NCI-H82 (cell line): ENCODE data around the gene MDC1.
"Not testable (repeated sequence)": the region's sequence is repeated elsewhere in the genome, so short reads cannot be mapped to it uniquely, and the experiment has no call there.

Experiments
- DNase-seq: peaks from one replicate; lab custom pipeline; 2025; lab: John Stamatoyannopoulos, UW

MDC1 gene

DNA sequence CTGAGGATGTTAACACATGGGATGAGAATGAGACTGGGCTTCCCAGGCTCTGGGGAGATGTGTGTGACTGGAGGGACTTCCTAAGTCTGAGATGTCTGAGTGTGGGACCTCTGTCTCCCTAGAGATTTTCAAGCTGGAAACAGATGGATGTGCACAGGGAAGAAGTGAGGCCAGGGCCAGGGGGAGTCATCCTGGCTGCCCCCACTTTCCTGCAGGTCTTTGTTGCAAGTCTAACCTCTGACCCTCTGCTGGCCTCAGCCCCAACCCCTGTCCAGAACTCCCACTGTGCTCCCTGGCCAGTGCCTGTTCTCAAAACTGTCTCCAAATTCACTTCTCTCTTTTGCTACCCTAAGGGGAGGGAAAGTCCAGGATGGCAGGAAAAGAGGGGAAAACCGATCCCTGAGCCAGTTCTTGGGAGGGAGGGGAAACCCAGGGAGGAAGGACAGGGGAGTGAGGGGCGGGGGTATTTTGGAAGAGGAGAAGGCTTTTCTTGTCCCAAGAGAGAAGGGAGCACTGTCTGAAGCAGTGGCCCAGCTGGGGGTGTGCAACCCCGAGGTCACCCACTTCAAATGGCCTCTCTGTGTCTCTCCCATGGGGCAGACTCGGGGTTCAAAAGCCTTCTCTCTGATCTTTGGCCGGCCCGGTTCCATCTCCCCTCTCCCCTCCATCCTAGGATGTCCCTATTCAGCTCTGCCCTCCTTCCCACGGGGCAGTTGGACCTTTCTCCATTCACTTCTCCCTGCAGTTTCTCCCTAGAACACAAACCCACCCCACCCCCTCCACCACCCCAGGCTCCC is 33.7 kb downstream of the MDC1 start:
- DNase-seq: no peak

DNA sequence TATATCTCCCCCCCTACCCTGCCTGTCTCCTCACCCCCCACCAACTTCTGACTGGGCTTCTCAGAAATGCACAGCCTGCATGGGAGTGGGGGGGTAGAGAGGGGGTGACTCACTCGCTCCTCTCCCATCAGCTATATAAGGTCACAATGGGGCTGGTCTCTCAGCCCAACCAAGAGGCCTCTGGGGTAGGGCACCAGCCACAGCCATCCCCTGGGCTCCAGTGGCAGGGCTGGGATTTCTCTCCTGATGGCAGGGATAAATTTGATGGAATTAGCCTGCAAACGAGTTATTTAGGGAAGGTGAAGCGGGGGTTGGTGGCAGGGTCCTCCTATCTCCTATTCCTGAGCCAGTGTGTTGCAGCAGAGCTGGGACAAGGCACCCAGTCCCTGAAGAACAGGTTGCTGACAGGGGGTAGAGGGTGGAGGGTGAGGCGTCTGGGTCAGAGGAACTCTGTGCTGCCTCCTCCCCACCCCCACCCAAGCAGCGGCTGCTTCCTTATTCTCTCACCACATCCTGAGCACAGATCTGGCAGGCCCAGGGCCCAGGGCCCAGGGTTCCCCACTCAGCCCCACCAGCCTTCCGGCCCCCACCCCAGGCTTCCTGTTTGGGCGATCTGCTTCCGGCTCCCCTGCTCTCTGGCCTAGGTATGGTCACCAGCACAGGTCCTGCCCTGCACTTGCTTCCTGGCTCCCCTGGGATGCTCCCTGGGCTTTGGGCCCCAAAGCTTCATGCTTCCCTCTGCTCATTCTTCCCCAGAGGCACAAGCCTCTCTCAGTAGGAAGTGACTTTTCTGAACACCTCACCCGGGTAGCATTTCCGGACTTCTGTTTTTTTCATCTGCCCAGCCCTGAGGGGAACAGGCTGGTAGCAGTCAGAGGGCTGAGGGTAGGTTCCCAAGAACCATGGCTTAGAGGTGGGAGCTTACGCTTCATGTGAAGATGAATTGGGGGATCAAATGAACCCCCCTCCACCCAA is 34.7 kb downstream of the MDC1 start:
- peak; percentile 81 for DNase-seq

DNA sequence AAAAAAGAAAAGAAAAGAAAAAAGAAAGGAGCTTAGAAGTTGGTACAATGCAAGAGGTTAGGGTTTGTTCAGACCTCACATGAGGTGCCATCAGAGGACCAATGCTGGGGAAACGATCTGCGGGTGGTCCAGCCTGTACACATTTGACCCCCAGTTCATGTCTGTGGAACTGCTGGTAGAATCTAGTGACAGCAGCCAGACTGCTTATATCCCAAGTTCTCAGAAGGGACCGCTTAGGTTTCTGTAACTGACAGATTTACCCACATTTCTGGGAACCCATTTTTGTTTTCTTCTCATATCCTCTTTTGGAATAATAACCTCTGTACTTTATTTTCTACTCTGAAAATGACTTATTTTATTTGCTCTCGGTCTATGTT is 35.3 kb downstream of the MDC1 start:
- no peak for DNase-seq

DNA sequence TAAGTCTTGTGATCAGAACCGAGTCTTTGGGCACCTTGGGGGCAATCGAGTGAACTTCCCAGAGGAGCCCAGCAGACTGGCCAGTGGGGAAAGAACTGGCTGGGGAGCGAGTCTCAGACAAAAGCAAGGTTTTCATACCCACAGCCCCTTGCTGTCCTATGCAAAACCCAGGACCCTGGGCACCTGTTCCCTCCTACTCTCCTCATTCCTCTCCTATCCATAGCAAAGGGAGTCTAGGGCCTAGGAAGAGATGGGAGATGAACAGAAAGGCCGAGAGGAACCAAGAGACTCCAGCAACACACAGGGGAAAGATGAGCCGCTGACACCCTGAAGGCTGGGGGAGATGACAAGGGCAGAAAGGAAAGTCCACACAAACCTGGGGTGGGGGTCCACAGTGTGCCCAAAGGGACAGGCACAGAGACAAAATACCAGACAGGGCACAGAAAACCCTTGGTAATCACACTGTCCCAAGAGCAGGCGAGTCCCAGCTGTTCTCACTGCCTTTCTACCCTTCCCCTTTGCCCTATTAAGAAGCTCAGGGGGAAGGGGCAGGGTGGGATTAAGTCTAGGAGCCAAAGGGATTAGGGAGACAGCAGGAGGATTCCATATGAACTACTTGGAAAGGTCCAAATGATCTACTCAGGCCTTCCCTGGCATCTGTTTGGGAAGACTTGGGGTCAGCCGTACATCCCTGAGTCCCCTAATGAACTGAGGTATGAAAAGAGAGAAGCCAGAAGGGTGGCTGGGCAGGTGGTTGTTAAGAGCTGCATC is 37.1 kb downstream of the MDC1 start:
- peak; percentile 99 for DNase-seq

DNA sequence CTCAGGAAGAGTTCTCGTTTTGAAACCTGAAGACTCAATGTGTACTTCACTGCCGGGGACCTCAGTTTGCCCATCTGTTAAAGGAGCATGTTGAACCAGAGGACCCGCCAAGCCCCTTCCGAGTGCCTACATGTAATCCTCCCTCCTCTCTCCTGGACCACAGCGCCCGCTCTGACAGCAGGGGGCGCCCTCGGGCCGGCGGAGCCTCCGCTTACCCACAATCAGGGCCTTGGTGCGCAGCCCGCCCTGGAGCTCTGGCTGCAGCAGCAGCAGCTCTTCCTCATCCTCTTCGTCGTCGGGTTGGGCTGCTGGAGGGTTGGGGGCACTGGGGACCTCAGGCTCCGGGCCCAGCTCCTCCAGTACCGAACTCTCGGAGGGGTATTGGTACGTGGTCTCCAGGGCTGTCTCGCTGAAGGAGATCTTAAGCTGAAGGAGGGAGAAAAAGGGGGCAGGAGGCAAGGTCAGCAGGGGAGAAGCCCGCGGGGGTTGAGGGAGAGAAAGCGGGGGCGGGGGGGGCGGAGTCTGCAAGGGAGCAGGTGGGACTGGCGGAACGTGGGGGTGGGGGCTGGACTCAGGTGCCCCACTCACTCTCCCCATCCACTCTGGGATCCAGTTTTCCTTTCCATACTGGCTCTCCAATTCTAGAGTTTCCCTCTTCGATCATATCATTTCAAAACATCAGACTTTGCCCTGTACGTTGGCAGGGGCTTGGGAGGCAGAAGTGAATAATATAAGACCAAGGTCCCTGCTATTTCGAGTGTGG is 37.9 kb downstream of the MDC1 start:
- DNase-seq: peak; percentile 92

DNA sequence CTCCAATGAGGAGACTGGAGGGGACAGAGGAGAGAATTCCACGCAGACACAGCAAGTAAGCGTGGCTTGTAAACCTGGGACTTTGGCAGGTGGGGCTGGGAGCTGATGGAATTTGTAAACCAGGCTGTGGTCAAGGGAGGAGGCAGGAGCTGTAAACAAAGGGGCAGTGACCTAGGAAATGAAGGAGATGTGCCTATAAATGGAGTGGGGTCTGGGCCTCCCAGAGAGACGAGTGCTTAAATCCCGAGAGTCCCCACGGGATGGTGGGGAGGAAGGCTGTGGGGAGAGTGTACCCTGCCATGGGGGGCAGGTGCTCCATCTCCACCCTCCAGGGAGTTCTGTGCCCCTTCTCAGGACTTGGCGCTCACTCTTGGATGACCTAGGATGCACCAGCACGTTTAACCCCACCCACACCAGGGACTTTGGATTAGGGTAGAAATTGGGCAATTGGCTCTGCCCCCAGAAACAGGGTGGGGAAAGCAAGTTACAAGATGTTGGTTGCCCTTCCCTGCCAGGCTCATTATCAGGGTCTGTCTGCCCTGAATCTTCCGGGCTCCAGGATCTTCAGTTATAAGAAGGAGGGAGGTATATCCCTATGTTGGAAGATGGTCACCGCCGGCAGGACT is 40.3 kb downstream of the MDC1 start:
- DNase-seq: no peak

DNA sequence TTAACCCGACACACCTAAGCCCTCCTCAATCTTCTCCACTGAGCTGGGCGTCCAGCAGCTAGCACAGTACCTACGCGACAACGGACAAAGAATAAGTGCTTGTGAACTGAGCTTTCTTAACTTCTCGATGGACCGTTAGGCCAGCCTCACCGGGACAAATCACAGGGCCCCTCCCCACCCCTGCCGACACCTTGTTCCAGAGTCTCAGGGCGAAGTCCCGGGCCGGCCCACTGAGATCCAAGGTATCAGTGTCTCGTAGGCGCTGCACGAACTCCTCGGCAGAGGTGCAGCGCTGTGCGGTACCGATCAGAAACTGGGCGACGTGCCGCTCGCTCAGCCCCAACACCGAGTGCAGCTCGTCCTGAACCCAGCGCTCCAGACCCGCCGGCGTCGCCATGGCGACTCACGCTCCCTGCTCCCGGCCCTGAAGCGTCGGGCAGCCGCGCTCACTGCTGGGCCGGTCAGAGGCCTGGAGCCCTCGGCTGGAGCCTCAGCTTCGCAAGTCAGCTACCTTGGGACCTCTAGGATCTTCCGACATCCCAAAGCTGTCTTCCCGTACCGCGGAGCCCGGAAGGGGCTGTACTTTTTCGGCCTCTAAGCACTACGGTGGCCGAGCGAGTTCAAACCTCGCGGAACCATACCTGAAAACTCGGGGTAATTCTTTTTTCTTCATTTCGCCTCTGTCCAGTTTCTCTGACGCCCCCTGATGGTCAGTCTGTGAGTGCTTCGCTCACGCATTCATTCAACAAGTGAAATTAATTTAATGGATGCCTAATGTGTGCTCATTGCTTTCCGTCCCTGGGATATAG is 44.4 kb downstream of the MDC1 start, which contains the start of gene DHX16:
TSS of gene DHX16 (minus strand) at position 562 of the 809 bp plus-strand sequence. CDS start at position 397, 165 bp downstream.
- peak; percentile 98 for DNase-seq

DNA sequence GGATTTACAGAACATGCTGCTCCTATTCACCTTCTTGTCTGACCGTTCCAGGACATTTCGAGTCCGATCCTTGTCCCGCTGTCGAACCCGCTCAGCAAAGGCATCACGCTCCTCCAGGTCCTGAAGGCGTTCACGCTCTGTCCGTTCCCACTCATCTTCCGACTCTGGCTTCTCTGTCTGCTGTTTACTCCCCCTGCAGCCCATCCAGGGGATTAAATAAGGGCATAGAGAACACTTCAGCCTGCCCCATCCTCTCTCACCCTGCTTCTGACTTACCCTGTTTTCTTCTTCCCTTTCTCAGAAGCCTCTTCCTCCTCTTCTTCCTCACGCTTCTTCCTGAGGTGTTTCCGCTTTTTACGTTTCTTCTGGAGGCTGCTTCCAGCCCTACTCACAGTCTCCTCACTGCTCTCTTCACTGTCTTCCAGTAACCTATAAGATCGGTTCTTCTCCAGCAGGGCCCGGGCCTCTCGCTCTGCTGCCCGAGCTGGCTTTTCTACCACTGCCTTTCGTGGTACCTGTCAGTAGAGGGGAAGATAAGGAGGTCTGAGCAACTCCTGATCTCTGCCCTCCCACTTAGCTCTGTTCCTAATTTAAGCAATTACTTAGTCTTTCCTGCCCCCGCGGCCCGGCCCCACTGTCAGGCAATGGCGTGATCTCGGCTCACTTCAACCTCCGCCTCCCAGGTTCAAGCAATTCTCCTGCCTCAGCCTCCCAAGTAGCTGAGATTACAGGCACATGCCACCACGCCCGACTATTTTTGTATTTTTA is 46.1 kb downstream of the MDC1 start:
- peak; percentile 33 for DNase-seq

DNA sequence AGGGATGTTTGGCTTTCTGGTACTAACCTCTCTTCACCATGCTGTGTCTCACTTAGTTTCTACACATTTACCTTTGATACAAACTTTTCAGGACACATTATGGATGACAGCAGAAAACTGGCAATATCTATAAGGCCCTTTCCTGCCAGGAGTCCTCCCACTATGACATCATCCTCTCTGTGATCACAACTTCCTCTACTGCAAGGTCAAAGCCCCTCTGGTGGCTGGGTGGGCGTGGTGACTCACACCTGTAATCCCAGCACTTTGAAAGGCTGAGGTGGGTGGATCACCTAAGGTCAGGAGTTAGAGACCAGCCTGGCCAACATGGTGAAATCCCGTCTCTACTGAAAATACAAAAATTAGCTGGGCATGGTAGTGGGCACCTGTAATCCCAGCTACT is 50.8 kb downstream of the MDC1 start:
- DNase-seq: not testable (repeated sequence)

DNA sequence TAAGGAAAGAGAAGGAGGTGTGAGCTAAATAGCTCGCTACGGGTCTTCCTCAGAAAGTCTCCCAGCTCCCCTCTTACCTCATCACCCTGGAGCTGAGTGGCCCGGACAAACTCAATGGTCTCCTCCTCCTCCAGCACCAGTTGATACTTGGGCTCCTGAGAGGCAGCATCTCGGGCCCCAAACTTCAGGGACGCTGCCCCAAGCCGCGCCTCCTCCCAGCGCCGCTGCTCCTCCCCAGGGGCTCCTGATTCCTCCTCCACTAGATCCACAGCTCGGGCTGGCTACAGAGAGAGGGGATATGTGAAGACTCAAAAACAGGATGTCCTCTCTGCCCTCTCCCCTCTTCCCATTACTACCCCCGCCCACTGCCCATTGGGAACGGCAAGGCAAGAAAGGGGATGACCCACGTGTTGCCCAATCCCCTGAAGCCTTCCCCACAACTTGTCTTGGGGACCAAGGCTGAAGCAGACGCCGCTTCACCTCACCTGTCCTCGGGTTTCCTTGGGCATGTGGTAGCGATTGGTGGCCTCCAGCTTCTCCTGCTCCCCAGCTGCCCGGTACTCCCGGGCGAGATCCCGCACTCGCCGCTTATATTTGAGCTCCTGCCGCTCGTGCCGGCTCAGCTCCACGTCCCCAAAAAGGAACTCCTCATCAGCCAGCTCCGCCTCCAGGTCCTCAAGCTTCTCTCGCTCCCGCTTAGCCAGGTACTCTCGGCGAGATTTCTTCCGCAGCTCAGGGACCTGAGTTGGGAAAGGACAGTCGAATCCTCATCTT is 51.9 kb downstream of the MDC1 start:
- DNase-seq: no peak

DNA sequence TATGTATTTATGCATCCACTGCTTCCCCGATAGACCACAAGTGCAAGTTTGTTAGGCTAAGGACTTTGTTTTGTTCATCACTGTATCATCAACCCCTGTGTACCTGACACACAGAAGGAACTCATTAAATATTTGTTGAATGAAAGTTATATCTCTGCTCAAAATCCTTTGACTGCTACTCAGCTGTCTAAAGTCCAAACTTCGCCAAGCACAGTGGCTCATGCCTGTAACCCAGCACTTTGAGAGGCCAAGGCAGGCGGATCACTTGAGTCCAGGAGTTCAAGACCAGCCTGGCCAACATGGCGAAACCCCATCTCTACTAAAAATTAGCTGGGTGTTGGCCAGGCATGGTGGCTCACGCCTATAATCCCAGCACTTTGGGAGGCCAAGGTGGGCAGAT is 59.2 kb downstream of the MDC1 start:
- not testable (repeated sequence) for DNase-seq

DNA sequence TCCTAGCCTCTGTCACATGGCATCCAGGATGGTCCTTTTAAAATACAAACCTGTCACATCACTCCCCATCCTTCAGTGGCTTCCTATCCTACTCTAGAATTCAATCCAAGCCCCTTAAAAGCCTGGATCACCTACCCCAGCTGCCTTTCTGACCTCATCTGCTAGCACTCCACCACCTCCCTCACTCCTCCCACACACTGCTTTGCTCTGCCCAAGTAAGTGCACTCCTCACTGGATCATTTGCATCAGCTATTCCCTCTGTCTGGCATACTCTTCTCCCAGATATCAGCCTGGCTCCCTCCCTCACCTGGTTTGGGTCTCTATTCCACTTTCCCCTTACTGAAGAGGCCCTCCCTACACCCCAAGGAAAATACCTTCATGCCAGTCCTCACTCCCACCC is 59.6 kb downstream of the MDC1 start:
- no peak for DNase-seq

DNA sequence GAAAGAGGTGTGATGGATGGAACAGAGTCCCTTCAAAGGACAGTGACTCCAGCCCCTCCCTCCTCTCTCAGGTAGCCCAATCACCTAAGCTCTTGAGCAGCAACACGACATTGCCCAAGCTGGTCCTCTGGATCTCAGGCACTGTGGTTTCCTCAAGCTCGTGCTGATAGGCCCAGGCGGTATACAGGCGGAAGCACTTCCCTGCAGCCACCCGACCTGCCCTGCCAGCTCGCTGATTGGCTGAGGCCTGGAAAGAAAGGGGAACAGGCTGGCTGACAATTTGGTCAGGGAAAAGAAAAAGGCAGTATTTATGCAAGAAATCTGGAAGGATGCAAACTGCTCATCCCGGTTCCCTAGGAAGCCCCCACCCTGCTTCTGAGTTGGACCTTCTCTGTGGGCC is 60.6 kb downstream of the MDC1 start:
- no peak for DNase-seq

DNA sequence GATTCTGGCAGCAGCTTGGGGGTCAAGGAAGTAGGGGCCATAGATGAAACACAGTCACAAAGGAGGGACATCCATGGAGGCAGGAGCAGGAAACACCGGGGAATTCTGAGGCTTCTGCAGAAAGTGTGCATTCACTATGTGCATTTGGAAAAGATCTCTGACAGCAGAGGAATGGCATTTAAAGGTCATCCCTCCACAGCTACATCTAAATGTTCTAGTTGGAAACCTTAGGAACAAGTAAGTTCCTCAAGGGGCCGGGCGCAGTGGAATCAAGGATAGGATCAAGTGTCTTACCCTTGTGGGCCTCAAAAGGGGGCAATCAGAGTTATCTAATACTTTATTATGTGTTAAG is 61.4 kb downstream of the MDC1 start:
- no peak for DNase-seq

DNA sequence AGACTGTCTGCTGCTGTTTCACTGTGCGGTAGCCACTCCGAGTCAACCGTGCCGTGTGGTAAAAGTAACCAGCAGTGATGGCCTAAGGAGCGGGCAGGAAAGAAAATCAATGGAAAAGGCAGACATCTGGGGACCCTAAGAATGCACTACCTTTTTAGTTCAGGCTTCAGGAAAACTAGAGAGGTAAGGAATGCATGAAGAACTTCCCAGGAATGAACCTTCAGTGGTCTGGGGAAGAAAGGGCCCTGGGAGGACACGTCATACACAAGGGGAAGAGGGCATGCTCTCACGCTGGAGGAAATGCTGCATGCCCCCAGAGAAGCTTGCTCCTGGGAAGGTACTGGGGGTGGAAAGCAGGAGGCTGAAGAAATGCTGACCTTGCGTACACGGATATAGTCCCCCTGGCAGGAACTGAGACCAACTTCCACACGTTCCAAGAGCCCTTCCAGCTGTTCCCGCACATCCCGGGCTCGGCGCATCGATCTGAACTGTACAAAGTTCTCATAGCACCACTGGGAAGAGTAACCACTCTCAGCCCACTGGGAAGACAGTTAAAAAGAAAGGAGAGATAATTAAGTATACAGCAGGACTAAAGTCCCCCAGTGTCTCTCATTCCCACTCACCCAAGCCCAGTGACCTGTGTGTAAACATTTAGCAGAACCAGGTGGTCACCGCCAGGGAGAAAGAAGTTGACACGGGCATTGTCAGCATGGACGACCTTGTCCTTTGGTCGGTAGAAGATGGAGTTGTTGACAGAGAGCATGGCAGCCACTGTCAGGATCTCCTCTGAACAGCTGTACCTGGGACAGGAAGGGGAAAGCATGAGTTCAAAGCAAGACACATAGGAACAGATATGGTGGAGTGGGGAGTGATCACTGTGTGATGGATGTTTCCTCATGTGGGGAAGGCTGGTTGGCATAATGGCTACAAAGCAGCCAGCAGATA is 62.0 kb downstream of the MDC1 start:
- no peak for DNase-seq

DNA sequence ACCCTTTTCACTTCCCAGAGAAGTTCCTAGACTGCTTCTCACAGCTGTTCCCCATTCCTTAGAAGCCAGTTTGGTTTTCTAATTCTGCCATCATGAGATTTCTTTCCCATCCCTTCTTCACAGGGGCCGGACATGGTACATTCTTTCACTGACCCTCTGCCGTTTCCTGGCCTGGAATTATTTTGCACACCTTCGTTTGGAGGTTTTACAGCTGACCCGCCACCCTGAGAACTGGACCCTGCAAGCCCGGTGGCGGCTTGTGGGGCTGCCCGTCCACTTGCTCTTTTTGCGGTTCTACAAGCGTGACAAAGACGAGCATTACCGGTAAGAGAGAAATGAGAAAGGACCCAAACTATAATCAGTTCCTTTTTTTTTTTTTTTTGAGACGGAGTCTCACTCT is 65.9 kb downstream of the MDC1 start:
- no peak for DNase-seq
